Embryonic facial prominence (tissue), 1 donor: ENCODE measurements around the gene ZFAND3.

Experiments
- DNase-seq: peaks from one replicate; pipeline ENCODE4 v3.0.0-alpha.2; 2016; ENCODE audit errors: extremely low spot score

The ZFAND3 gene

GRCh38 chr6:37819177-37819801, at the start of gene ZFAND3:
TSS of gene ZFAND3 (plus strand) at chr6:37819727. CDS start at chr6:37819946, 219 bp downstream.
- peak; percentile 93 for DNase-seq

GRCh38 chr6:37774028-37774680, 45.4 kb upstream of the ZFAND3 start:
- DNase-seq, result no peak

- DNase-seq, result no peak
Measured at GRCh38 chr6:37776566-37776965, 43.0 kb upstream of the ZFAND3 start.

- no peak for DNase-seq
Measured at GRCh38 chr6:37777272-37777834, 42.2 kb upstream of the ZFAND3 start.

- DNase-seq, result no peak
Measured at GRCh38 chr6:37779111-37779800, 40.3 kb upstream of the ZFAND3 start.

- no peak for DNase-seq
Measured at GRCh38 chr6:37779902-37780628, 39.5 kb upstream of the ZFAND3 start.

- DNase-seq, result no peak
Measured at GRCh38 chr6:37781788-37782187, 37.7 kb upstream of the ZFAND3 start.

- no peak for DNase-seq
Measured at GRCh38 chr6:37783025-37783855, 36.3 kb upstream of the ZFAND3 start.

GRCh38 chr6:37783856-37784584, 35.5 kb upstream of the ZFAND3 start:
- DNase-seq, result no peak

- no peak for DNase-seq
Measured at GRCh38 chr6:37784585-37784967, 35.0 kb upstream of the ZFAND3 start.

- DNase-seq, result no peak
Measured at GRCh38 chr6:37785002-37785662, 34.4 kb upstream of the ZFAND3 start.

- DNase-seq, result no peak
Measured at GRCh38 chr6:37785663-37786270, 33.8 kb upstream of the ZFAND3 start.

- DNase-seq, result no peak
Measured at GRCh38 chr6:37787216-37787615, 32.3 kb upstream of the ZFAND3 start.

GRCh38 chr6:37788259-37788658, 31.3 kb upstream of the ZFAND3 start:
- no peak for DNase-seq

GRCh38 chr6:37791156-37791919, 28.2 kb upstream of the ZFAND3 start:
- peak; percentile 76 for DNase-seq

- no peak for DNase-seq
Measured at GRCh38 chr6:37792457-37793033, 27.0 kb upstream of the ZFAND3 start.

- no peak for DNase-seq
Measured at GRCh38 chr6:37793067-37793466, 26.5 kb upstream of the ZFAND3 start.

- DNase-seq, result no peak
Measured at GRCh38 chr6:37794825-37795224, 24.7 kb upstream of the ZFAND3 start.
